Calu3 (cell line): ENCODE measurements around the gene SLC35F1. TPM values are rescaled to one million over a fixed set of nuclear protein-coding genes. Genes with fewer than 3 reads are reported as not detected.
"Not testable (repeated sequence)": the region's sequence is repeated elsewhere in the genome, so short reads cannot be mapped to it uniquely, and the experiment has no call there.

ENCODE experiments used
- BruUV-seq: library from RNA; stranded (reverse); fragments of 400-500 nt; replicated peaks from 2 replicates; lab custom pipeline; 2021; lab: Mats Ljungman, UMichigan
- CTCF ChIA-PET: fragments of 300-600 bp; sonication (Branson Sonifier 250); formaldehyde crosslinking; loops from one replicate; lab custom pipeline; 2022; ENCODE audit warnings: antibody characterized with exemption; lab: Charles Lee
- DNase-seq: peaks from one replicate; pipeline ENCODE4 v3.0.0; 2022
- H3K27ac Mint-ChIP-seq: one replicate; pipeline ENCODE4 v1.8.0; 2022; ENCODE audit warnings: mixed read lengths; ENCODE audit not compliant: unreplicated experiment
- H3K27me3 Mint-ChIP-seq: one replicate; pipeline ENCODE4 v1.8.0; 2022; ENCODE audit warnings: mixed read lengths; ENCODE audit not compliant: unreplicated experiment
- H3K36me3 Mint-ChIP-seq: one replicate; pipeline ENCODE4 v1.8.0; 2022; ENCODE audit warnings: mild to moderate bottlenecking, moderate library complexity, mixed read lengths; ENCODE audit not compliant: insufficient read depth, unreplicated experiment
- H3K4me1 Mint-ChIP-seq: one replicate; pipeline ENCODE4 v1.8.0; 2022; ENCODE audit warnings: mild to moderate bottlenecking, low read depth, mixed read lengths; ENCODE audit not compliant: unreplicated experiment
- H3K4me3 Mint-ChIP-seq: one replicate; pipeline ENCODE4 v1.8.0; 2022; ENCODE audit warnings: mild to moderate bottlenecking, low read depth, moderate library complexity, mixed read lengths; ENCODE audit not compliant: unreplicated experiment
- H3K9me3 Mint-ChIP-seq: one replicate; pipeline ENCODE4 v1.8.0; 2022; ENCODE audit warnings: low read depth, mixed read lengths; ENCODE audit not compliant: unreplicated experiment
- CTCF ChIP-seq: fragments of 200-600 bp; IDR thresholded peaks from one replicate; pipeline ENCODE4 v1.8.0; 2022; ENCODE audit warnings: antibody characterized with exemption; ENCODE audit not compliant: unreplicated experiment
- intact Hi-C: fragments of 100-400 bp; cut with micrococcal nuclease; formaldehyde crosslinking; loops from one replicate; pipeline ENCODE4 v1.10.0; 2022; ENCODE audit not compliant: unreplicated experiment
- total RNA-seq: library from RNA; stranded (reverse); gene quantifications from 2 replicates; pipeline ENCODE4 v1.2.3, GENCODE V29; 2022

Gene SLC35F1
- total RNA-seq, 1 experiment from 2014 or later = not detected

- intact Hi-C loops = no loop called here
- Mint-ChIP-seq H3K9me3 (no peaks in the 10 kb centered on the region), H3K27me3 (no peaks in the 10 kb centered on the region), H3K36me3 (no peaks in the 10 kb centered on the region), H3K4me3 (no peak overlapping the region), H3K4me1 (no peaks in the 10 kb centered on the region), H3K27ac (no peak overlapping the region)
- CTCF ChIA-PET = no interaction called here
- no peak for DNase-seq
- TF ChIP-seq CTCF = no peak
- no TSS peak for BruUV-seq
These were observed 49.3 kb downstream of the SLC35F1 start for GRCh38 chr6:117956386-117956785.

GRCh38 chr6:117958536-117958935 is 51.5 kb downstream of the SLC35F1 start:
- no peak overlapping the region for H3K27ac Mint-ChIP-seq
- intact Hi-C loops = no loop called here
- CTCF ChIA-PET = no interaction called here

GRCh38 chr6:117960877-117961276 is 53.8 kb downstream of the SLC35F1 start:
- H3K4me1 Mint-ChIP-seq = no peaks in the 10 kb centered on the region
- TF ChIP-seq CTCF = no peak

More at GRCh38 chr6:117958536-117958935, 51.5 kb downstream of the SLC35F1 start:
- no peak overlapping the region for H3K4me3 Mint-ChIP-seq
- TF ChIP-seq CTCF = no peak
- H3K4me1 Mint-ChIP-seq = no peaks in the 10 kb centered on the region
- no peaks in the 10 kb centered on the region for H3K27me3 Mint-ChIP-seq
- DNase-seq = no peak
- H3K36me3 Mint-ChIP-seq = no peaks in the 10 kb centered on the region
- BruUV-seq = no TSS peak
- H3K9me3 Mint-ChIP-seq = no peaks in the 10 kb centered on the region

GRCh38 chr6:117961301-117961700 is 54.2 kb downstream of the SLC35F1 start:
- CTCF ChIA-PET = no interaction called here
- Mint-ChIP-seq H3K36me3 (no peaks in the 10 kb centered on the region), H3K4me3 (no peak overlapping the region), H3K9me3 (peaks cover 7% of the 10 kb centered on the region), H3K4me1 (no peaks in the 10 kb centered on the region), H3K27me3 (no peaks in the 10 kb centered on the region), H3K27ac (no peak overlapping the region)
- no peak for DNase-seq
- BruUV-seq = no TSS peak
- TF ChIP-seq CTCF = no peak
- intact Hi-C loops = no loop called here

More at GRCh38 chr6:117960877-117961276, 53.8 kb downstream of the SLC35F1 start:
- no peak for DNase-seq
- Mint-ChIP-seq H3K27ac (no peak overlapping the region), H3K36me3 (no peaks in the 10 kb centered on the region), H3K27me3 (no peaks in the 10 kb centered on the region), H3K4me3 (no peak overlapping the region), H3K9me3 (peaks cover 7% of the 10 kb centered on the region)
- CTCF ChIA-PET = interaction anchor here (0.6 kb wide), 1 partner anchor 952 kb away, joined by 3 read pairs; no protein-coding TSS in a partner anchor
- intact Hi-C loops = no loop called here
- BruUV-seq = no TSS peak

- H3K9me3 Mint-ChIP-seq, intact Hi-C loops, H3K27me3 Mint-ChIP-seq, H3K4me1 Mint-ChIP-seq, BruUV-seq, H3K27ac Mint-ChIP-seq, CTCF ChIA-PET, H3K36me3 Mint-ChIP-seq, DNase-seq, H3K4me3 Mint-ChIP-seq: not testable (repeated sequence)
These were observed 58.7 kb downstream of the SLC35F1 start for GRCh38 chr6:117965763-117966162.
